DLD1 (cell line): Measurements from ENCODE around the gene ZNF764.

Source experiments
- in situ Hi-C: cut with HindIII; loops from 2 replicates; pipeline ENCODE4 v1.10.0; 2017; ENCODE audit warnings: low sequenced_read_pairs

The ZNF764 gene

GRCh38 chr16:30570636-30571444 is 12.7 kb upstream of the ZNF764 start:
- in situ Hi-C loops = no loop called here

- in situ Hi-C loops = no loop called here
These were observed 11.8 kb upstream of the ZNF764 start for GRCh38 chr16:30569746-30570635.

GRCh38 chr16:30569281-30569680 is 11.1 kb upstream of the ZNF764 start:
- in situ Hi-C loops = no loop called here

GRCh38 chr16:30567991-30568638 is 9.9 kb upstream of the ZNF764 start:
- in situ Hi-C loops = no loop called here

GRCh38 chr16:30567160-30567990 is 9.2 kb upstream of the ZNF764 start:
- in situ Hi-C loops = no loop called here

GRCh38 chr16:30566531-30566930 is 8.4 kb upstream of the ZNF764 start:
- in situ Hi-C loops = no loop called here

GRCh38 chr16:30565984-30566383 is 7.8 kb upstream of the ZNF764 start:
- in situ Hi-C loops = no loop called here

- in situ Hi-C loops = no loop called here
These were observed 7.4 kb upstream of the ZNF764 start for GRCh38 chr16:30565526-30565925.

GRCh38 chr16:30562021-30562420 is 3.8 kb upstream of the ZNF764 start:
- in situ Hi-C loops = no loop called here

- in situ Hi-C loops = no loop called here
These were observed 3.1 kb upstream of the ZNF764 start for GRCh38 chr16:30561089-30561816.

GRCh38 chr16:30559690-30560089 is 1.5 kb upstream of the ZNF764 start:
- in situ Hi-C loops = no loop called here

GRCh38 chr16:30558789-30559377 is 709 bp upstream of the ZNF764 start:
- in situ Hi-C loops = no loop called here

- in situ Hi-C loops = no loop called here
These were observed 542 bp downstream of the ZNF764 start for GRCh38 chr16:30557707-30557956.

GRCh38 chr16:30556125-30556473 is 2.1 kb downstream of the ZNF764 start:
- in situ Hi-C loops = no loop called here

GRCh38 chr16:30555315-30556124 is 2.7 kb downstream of the ZNF764 start:
- in situ Hi-C loops = no loop called here

GRCh38 chr16:30554557-30555314 is 3.4 kb downstream of the ZNF764 start:
- in situ Hi-C loops = no loop called here

GRCh38 chr16:30553393-30553899 is 4.7 kb downstream of the ZNF764 start:
- in situ Hi-C loops = no loop called here

GRCh38 chr16:30552956-30553355 is 5.2 kb downstream of the ZNF764 start:
- in situ Hi-C loops = no loop called here
